Endometrium (tissue), 2 donors: ENCODE data around the gene SH3PXD2A.
"Not testable (repeated sequence)": the region's sequence is repeated elsewhere in the genome, so short reads cannot be mapped to it uniquely, and the experiment has no call there.

Source experiments
- FAIRE-seq: peaks from 2 replicates; lab custom pipeline; 2012; peaks lifted over from hg19 to GRCh38; lab: Jason Lieb, UNC
- donor health status: control.
- donor health status: control.

Gene SH3PXD2A

GRCh38 chr10:103832806-103833205 lies 22.6 kb downstream of the SH3PXD2A start:
- no peak for FAIRE-seq

- no peak for FAIRE-seq
These were observed 25.4 kb downstream of the SH3PXD2A start for GRCh38 chr10:103829838-103830465.

DNA sequence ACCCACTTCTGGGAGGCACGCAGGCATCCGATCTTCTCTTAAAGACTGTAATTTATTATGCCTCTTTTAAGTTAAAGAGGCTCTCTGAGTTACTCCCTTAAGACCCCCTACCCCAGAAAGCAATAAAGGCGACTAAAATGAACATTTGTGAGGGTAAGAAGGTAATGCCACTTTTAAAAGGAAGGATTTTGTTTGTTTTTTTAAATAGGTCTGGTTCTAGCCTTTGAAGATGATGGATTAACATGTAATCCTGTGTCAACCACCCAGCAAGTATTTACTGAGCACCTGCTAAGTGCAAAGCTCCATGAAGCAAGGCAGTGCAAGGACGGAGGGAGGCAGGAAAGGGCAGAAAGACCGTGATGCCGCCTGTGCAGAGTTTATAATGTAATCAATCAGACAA lies 26.1 kb downstream of the SH3PXD2A start:
- FAIRE-seq, result no peak

- no peak for FAIRE-seq
These were observed 26.7 kb downstream of the SH3PXD2A start for GRCh38 chr10:103828587-103829197.

- no peak for FAIRE-seq
These were observed 27.3 kb downstream of the SH3PXD2A start for GRCh38 chr10:103828107-103828506.

- FAIRE-seq, result no peak
These were observed 28.5 kb downstream of the SH3PXD2A start for GRCh38 chr10:103826885-103827284.

DNA sequence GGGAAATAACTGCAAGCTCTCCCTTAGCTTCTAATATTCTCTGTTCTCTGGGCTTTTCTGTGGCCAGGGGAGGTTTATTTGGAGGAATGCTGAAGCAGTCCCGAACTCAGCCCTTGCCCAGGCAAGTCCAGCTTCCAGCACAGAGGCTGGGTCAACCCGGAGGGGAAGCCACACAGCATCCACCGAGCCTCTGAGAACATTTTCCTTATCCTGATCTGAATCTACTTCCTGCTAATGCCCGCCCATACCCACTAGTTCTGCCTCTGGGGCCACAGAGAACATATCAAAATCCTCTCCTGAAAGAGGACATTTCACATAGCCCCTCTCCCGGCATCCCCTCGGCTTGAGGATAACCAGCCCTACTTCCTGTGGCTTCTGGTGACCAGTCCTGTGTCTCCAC lies 31.1 kb downstream of the SH3PXD2A start:
- FAIRE-seq, result no peak

- FAIRE-seq, result no peak
These were observed 31.6 kb downstream of the SH3PXD2A start for GRCh38 chr10:103823706-103824272.

- FAIRE-seq, result no peak
These were observed 32.6 kb downstream of the SH3PXD2A start for GRCh38 chr10:103822800-103823199.

DNA sequence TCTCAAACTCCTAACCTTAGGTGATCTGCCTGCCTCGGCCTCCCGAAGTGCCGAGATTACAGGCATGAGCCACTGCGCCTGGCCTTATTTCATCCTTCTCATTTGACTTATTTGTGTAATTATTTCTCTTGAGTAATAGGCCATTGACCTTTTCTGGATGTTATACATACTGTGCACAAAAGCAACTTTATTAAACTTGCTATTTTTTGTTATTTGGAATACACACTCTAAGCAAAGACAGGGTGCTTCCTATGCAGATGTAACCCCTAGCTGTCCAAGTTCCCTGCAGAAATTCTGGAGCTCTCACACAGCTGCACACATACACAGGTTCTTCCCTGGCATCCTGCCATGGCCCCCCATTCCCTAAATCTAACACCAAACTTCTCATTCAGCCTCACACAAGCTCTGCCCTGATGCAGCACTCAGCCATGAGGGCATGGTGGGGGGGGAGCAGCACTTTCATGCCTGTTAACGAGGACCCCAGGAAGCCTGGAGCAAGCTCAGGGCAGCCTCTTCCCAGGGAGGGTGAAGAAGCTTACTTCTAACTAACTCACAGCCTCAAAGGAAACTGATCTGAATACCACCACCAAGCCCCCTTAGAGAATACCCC lies 33.2 kb downstream of the SH3PXD2A start:
- no peak for FAIRE-seq

DNA sequence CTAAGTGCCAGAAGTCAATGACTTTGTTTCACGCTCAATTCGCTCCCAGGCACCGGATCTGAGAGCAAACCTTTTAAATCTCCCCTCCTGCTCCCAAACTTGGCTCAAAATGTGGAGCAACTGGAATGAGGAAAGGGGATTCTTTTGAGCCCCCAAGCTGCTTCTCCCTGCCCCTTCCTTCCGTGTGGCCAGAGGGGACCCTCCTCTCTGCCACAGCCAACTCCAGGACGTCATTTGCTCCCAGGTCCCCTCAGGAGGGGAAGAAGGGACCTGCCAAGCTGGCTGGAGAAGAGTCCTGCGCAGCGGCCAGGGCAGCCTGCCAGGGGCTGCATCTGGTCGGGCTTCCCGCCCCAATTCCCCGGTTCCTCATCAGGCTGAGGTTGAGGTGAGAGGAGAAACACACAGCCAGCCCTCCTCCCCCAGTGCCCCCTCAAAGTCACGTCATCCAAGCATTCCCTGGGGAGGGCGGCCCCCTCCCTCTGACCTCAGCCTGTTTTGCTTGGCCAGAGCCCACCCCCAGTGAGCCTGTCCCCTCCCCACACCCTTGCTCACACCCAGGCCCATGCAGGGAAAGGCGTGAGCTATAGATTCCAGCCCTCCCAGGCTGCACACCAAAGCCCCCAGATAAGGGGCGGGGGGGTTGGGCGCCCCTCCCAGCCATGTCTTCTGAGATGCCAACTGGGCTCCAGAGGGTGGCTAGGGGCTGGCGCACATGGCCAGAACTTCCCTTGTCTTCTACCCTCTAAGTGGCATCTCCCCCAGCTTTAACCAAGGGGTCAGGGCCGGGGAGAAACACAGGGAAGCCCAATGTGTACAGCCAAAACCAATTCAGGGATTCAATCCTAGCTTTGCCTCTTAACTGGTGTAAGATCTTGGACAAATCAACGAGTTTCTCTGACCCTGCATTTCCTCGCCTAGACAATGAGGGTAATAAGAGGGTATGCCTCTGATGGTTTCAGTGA lies 35.0 kb downstream of the SH3PXD2A start:
- FAIRE-seq, result no peak

GRCh38 chr10:103819493-103819892 lies 35.9 kb downstream of the SH3PXD2A start:
- no peak for FAIRE-seq

DNA sequence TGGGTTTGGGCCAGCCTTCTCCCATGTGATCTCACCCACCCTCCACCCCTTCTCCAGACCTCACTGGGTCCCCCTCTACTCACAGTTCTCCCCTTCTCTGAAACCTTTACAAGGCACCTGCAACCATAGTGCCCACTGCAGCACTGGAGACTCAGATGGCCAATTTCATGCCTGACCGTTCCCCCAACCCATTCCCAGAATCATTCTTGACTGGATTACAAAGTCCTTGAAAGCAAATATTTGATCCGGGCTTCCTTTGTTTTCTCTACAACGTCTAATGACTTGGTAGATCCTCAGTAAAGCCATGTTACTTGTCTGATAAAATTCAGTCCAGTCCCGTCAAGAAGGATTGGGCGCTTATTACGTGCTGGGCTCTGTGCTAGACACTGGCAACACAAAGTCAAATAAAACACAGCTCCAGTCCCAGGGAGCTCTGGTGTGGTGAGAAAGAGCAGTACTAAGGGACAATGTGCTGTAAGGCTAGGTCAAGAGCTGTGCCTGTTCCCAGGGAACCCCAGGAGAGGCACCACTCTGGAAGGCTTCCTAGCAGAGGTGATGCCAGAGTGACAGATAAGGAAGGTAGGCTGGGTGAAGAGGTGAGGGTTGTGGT lies 36.5 kb downstream of the SH3PXD2A start:
- FAIRE-seq, result no peak

- no peak for FAIRE-seq
These were observed 37.3 kb downstream of the SH3PXD2A start for GRCh38 chr10:103818105-103818504.

- no peak for FAIRE-seq
These were observed 38.9 kb downstream of the SH3PXD2A start for GRCh38 chr10:103816431-103816830.

- no peak for FAIRE-seq
These were observed 40.6 kb downstream of the SH3PXD2A start for GRCh38 chr10:103814626-103815370.

- FAIRE-seq, result no peak
These were observed 41.3 kb downstream of the SH3PXD2A start for GRCh38 chr10:103814105-103814504.

DNA sequence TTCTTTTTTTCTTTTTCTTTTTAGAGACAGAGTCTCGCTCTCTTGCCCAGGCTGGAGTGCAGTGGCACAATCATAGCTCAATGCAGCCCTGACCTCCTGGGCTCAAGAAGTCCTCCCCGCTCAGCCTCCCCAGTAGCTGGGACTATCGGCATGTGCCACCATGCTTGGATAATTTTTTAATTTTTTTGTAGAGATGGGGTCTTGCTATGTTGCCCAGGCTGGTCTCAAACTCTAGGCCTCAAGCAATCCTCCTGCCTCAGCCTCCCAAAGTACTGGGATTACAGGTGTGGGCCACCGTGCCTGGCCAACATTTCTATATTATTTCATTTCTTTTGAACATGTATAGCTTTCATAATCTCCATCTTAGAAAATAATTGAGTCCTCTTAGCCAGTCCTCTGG lies 42.1 kb downstream of the SH3PXD2A start:
- FAIRE-seq, result not testable (repeated sequence)

- no peak for FAIRE-seq
These were observed 42.9 kb downstream of the SH3PXD2A start for GRCh38 chr10:103812432-103812831.

DNA sequence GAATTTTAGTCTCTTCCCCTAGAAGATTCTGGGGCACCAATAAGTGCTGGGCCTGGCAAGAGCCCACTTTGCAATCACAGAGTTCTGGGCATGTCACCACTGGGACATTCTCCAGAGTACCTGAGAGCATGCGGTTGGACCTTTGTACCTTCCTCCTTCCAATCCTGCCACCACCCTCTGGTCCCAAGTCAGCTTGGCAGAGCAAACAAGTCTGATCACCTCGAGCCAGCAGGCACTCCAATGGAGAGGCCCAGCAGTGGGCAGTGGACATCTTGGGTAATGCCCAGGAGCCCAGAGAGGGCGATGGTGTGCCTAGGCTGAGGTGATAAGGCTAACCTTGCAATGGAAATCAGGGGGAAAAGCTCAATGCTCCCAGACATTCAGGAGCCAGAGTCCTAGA lies 43.4 kb downstream of the SH3PXD2A start:
- FAIRE-seq, result no peak

- no peak for FAIRE-seq
These were observed 43.9 kb downstream of the SH3PXD2A start for GRCh38 chr10:103811463-103811862.
